ENCODE results near the gene FZD7. TPM values are rescaled to one million over a fixed set of nuclear protein-coding genes. Genes with fewer than 3 reads are reported as not detected.

The FZD7 gene
- 0.46 and 0.65 TPM in 2 replicates for total RNA-seq

GRCh38 chr2:202033317-202034248 lies at the start of gene FZD7:
Gene FZD7 (plus strand): TSS chr2:202033855. CDS start chr2:202034648, 793 bp downstream.

GRCh38 chr2:202072737-202073401 lies 39.2 kb downstream of the FZD7 start, which contains the start of gene KIAA2012:
Gene KIAA2012 (plus strand): TSS chr2:202073255. CDS start chr2:202073628, 373 bp downstream.

Other genes starting within 250 kb of the FZD7 start
- 0.30 TPM in 1 of 2 replicates, not detected in the other for gene CDK15, start 227.3 kb upstream of the FZD7 start, total RNA-seq
- not detected in 2 replicates for gene KIAA2012, start 39.4 kb downstream of the FZD7 start, total RNA-seq
- 149 and 208 TPM in 2 replicates for gene SUMO1, start 204.7 kb downstream of the FZD7 start, total RNA-seq
- gene NOP58, start 231.9 kb downstream of the FZD7 start, total RNA-seq, result 85.8 and 127 TPM in 2 replicates

Measured in epithelial cell of umbilical artery (primary cell).